Gastrocnemius medialis (tissue), 4 donors: ENCODE measurements around the gene PALD1. TPM values are rescaled to one million over a fixed set of nuclear protein-coding genes. Genes with fewer than 3 reads are reported as not detected.

Source experiments
- ATAC-seq, 2 donors: fragments of 150-250 bp; one replicate each; pipeline ENCODE4 v1.9.1; 2016
- DNase-seq, 2 donors: peaks; one replicate each; pipeline ENCODE4 v3.0.0-alpha.2; 2019
- H3K27ac ChIP-seq, 4 donors: fragments of 200-600 bp; sonication (generic); 1 replicate in 1 of 4; 2 replicates in 3 of 4; pipeline ENCODE4 v1.5.1; 2016 to 2018; ENCODE audit warnings: mild to moderate bottlenecking in 2 of 4, moderate library complexity in 1 of 4
- H3K27me3 ChIP-seq, 3 donors: fragments of 200-600 bp; sonication (generic) in 2 of 3; 1 replicate in 1 of 3; 2 replicates in 2 of 3; pipeline versions ENCODE4 v1.5.1 to v1.6.0; 2016 to 2019; ENCODE audit warnings: mild to moderate bottlenecking in 1 of 3, moderate library complexity in 1 of 3
- H3K36me3 ChIP-seq, 2 donors: fragments of 200-600 bp; sonication (generic) in 1 of 2; one replicate each; pipeline ENCODE4 v1.5.1; 2017 to 2018
- H3K4me1 ChIP-seq, 2 donors: fragments of 200-600 bp; sonication (generic) in 1 of 2; one replicate each; pipeline ENCODE4 v1.5.1; 2016 to 2017; ENCODE audit warnings: mild to moderate bottlenecking in 2 of 2
- H3K4me3 ChIP-seq, 4 donors: fragments of 200-600 bp; sonication (generic) in 3 of 4; 1 replicate in 1 of 4; 2 replicates in 3 of 4; pipeline ENCODE4 v1.5.1; 2016 to 2019; ENCODE audit warnings: mild to moderate bottlenecking in 2 of 4
- H3K9me3 ChIP-seq, 3 donors: fragments of 200-600 bp; sonication (generic) in 2 of 3; 1 replicate in 1 of 3; 2 replicates in 2 of 3; pipeline ENCODE4 v1.5.1; 2016 to 2019
- CTCF ChIP-seq, 5 experiments: fragments of 450-650 bp in 3 of 5; fragments of 200-600 bp in 2 of 5; sonication (generic) in 2 of 5; IDR thresholded peaks in 4 of 5; conservative IDR thresholded peaks in 1 of 5; 1 replicate in 4 of 5; 2 replicates in 1 of 5; pipeline ENCODE4 v1.5.1; 2016 to 2019; ENCODE audit warnings: antibody characterized with exemption in 5 of 5, mild to moderate bottlenecking in 3 of 5, moderate library complexity in 3 of 5
- POLR2A ChIP-seq, 2 donors: fragments of 450-650 bp; IDR thresholded peaks; one replicate each; pipeline ENCODE4 v1.6.1; 2017; ENCODE audit warnings: antibody characterized with exemption in 2 of 2, mild to moderate bottlenecking in 2 of 2, moderate library complexity in 2 of 2
- in situ Hi-C, 4 donors: fragments of 200-750 bp; cut with MboI; loops; one replicate each; pipeline versions ENCODE4 v1.15.0 to v1.8.0; 2017; ENCODE audit warnings: low sequenced_read_pairs in 4 of 4
- intact Hi-C: fragments of 100-400 bp; cut with DNase I; formaldehyde crosslinking; loops from one replicate; pipeline ENCODE4 v1.15.1; 2023; ENCODE audit warnings: low total_unique reads
- total RNA-seq, 4 donors: library from RNA; depleted of rRNA; stranded (reverse); fragments of >200 nt; gene quantifications; one replicate each; pipeline versions ENCODE4 v1.1.0 to v1.2.3, GENCODE V29; 2016

PALD1 gene
- total RNA-seq, 4 donors from 2014 or later, result 1.4 to 4.1 (median 2.3) TPM

GRCh38 chr10:70594161-70594560 lies 115.6 kb downstream of the PALD1 start:
- intact Hi-C loops, result no loop called here
- Histone ChIP-seq H3K4me1 (peaks cover 0 to 9% of the 10 kb centered on the region in 2 donors), H3K4me3 (no peak overlapping the region), H3K9me3 (no peaks in the 10 kb centered on the region), H3K36me3 (no peaks in the 10 kb centered on the region), H3K27me3 (no peaks in the 10 kb centered on the region), H3K27ac (no peak overlapping the region)
- DNase-seq, result no peak
- ATAC-seq, result no peak
- in situ Hi-C loops, result no loop called here
- no peak for TF ChIP-seq CTCF (IDR thresholded peaks at IDR 0.05 in 4 of 5, conservative IDR thresholded peaks at IDR 0.05 in 1 of 5)
- TF ChIP-seq POLR2A (IDR thresholded peaks at IDR 0.05), result no peak

- Histone ChIP-seq H3K27ac (no peak overlapping the region), H3K4me3 (no peak overlapping the region), H3K4me1 (no peaks in the 10 kb centered on the region), H3K27me3 (no peaks in the 10 kb centered on the region), H3K9me3 (no peaks in the 10 kb centered on the region), H3K36me3 (no peaks in the 10 kb centered on the region)
- no peak for ATAC-seq
- intact Hi-C loops (no loop called here), in situ Hi-C loops (no loop called here)
- DNase-seq, result no peak
- TF ChIP-seq POLR2A (IDR thresholded peaks at IDR 0.05) (no peak), CTCF (IDR thresholded peaks at IDR 0.05 in 4 of 5, conservative IDR thresholded peaks at IDR 0.05 in 1 of 5) (no peak)
These were observed 117.0 kb downstream of the PALD1 start for GRCh38 chr10:70595566-70596016.

GRCh38 chr10:70596110-70596798 lies 117.7 kb downstream of the PALD1 start:
- no peaks in the 10 kb centered on the region for H3K9me3 ChIP-seq
- no peak overlapping the region for H3K27ac ChIP-seq
- intact Hi-C loops, result no loop called here
- TF ChIP-seq CTCF (IDR thresholded peaks at IDR 0.05 in 4 of 5, conservative IDR thresholded peaks at IDR 0.05 in 1 of 5) (no peak), POLR2A (IDR thresholded peaks at IDR 0.05) (no peak)
- no peaks in the 10 kb centered on the region for H3K27me3 ChIP-seq
- no peak overlapping the region for H3K4me3 ChIP-seq
- H3K36me3 ChIP-seq, result no peaks in the 10 kb centered on the region
- no peak for ATAC-seq
- in situ Hi-C loops, result no loop called here
- no peak for DNase-seq
- no peaks in the 10 kb centered on the region for H3K4me1 ChIP-seq

- H3K4me1 ChIP-seq, result no peaks in the 10 kb centered on the region
- H3K9me3 ChIP-seq, result no peaks in the 10 kb centered on the region
- in situ Hi-C loops, result no loop called here
- intact Hi-C loops, result no loop called here
- no peak overlapping the region for H3K27ac ChIP-seq
- no peaks in the 10 kb centered on the region for H3K36me3 ChIP-seq
- no peak overlapping the region for H3K4me3 ChIP-seq
- no peak for TF ChIP-seq CTCF (IDR thresholded peaks at IDR 0.05 in 4 of 5, conservative IDR thresholded peaks at IDR 0.05 in 1 of 5)
- TF ChIP-seq POLR2A (IDR thresholded peaks at IDR 0.05), result no peak
- ATAC-seq (no peak), DNase-seq (no peak)
- no peaks in the 10 kb centered on the region for H3K27me3 ChIP-seq
These were observed 118.6 kb downstream of the PALD1 start for GRCh38 chr10:70596860-70597809.
